ENCODE data around the gene ZXDC.

ZXDC gene

GRCh38 chr3:126436826-126437717, 38.6 kb downstream of the ZXDC start:
- DNase-seq: no peak

- DNase-seq: no peak
Observed at GRCh38 chr3:126435456-126436315, 40.0 kb downstream of the ZXDC start.

GRCh38 chr3:126434931-126435411, 40.7 kb downstream of the ZXDC start:
- DNase-seq: no peak

GRCh38 chr3:126434264-126434590, 41.5 kb downstream of the ZXDC start:
- no peak for DNase-seq

GRCh38 chr3:126433496-126434263, 42.0 kb downstream of the ZXDC start:
- no peak for DNase-seq

- no peak for DNase-seq
Observed at GRCh38 chr3:126433105-126433430, 42.6 kb downstream of the ZXDC start.

GRCh38 chr3:126432361-126433104, 43.2 kb downstream of the ZXDC start:
- DNase-seq: no peak

- DNase-seq: no peak
Observed at GRCh38 chr3:126431103-126431534, 44.6 kb downstream of the ZXDC start.

GRCh38 chr3:126424751-126425150, 50.9 kb downstream of the ZXDC start:
- no peak for DNase-seq

GRCh38 chr3:126424039-126424717, 51.5 kb downstream of the ZXDC start:
- no peak for DNase-seq

- no peak for DNase-seq
Observed at GRCh38 chr3:126423191-126424038, 52.3 kb downstream of the ZXDC start.

- no peak for DNase-seq
Observed at GRCh38 chr3:126422571-126423091, 53.1 kb downstream of the ZXDC start.

GRCh38 chr3:126422121-126422520, 53.6 kb downstream of the ZXDC start:
- no peak for DNase-seq

- no peak for DNase-seq
Observed at GRCh38 chr3:126421573-126422119, 54.0 kb downstream of the ZXDC start.

- DNase-seq: no peak
Observed at GRCh38 chr3:126419886-126420786, 55.6 kb downstream of the ZXDC start.

- DNase-seq: no peak
Observed at GRCh38 chr3:126419151-126419703, 56.5 kb downstream of the ZXDC start.

GRCh38 chr3:126418661-126419131, 57.0 kb downstream of the ZXDC start:
- DNase-seq: no peak

- DNase-seq: no peak
Observed at GRCh38 chr3:126417981-126418530, 57.6 kb downstream of the ZXDC start.

All from right kidney (tissue), 1 donor.